MCF 10A (cell line): ENCODE data around the gene CSTPP1. TPM values are rescaled to one million over a fixed set of nuclear protein-coding genes. Genes with fewer than 3 reads are reported as not detected.

ENCODE experiments used
- BruUV-seq: library from RNA; stranded (reverse); fragments of 400-500 nt; replicated peaks from 2 replicates; lab custom pipeline; 2021; lab: Mats Ljungman, UMichigan
- CTCF ChIA-PET: fragments of 300-600 bp; sonication (Branson Sonifier 250); formaldehyde crosslinking; extraction: SDS; loops from one replicate; lab custom pipeline; 2021; ENCODE audit warnings: antibody characterized with exemption, inconsistent platforms; lab: Yijun Ruan, JAX
- POLR2A ChIA-PET: fragments of 300-600, 350-650 bp; sonication (Branson Sonifier 250); formaldehyde crosslinking; extraction: SDS; loops from one replicate; lab custom pipeline; 2020; ENCODE audit warnings: antibody characterized with exemption, inconsistent platforms; lab: Yijun Ruan, JAX
- DNase-seq: peaks from one replicate; pipeline ENCODE4 v3.0.0-alpha.2; 2018; ENCODE audit not compliant: unreplicated experiment
- H3K27ac Mint-ChIP-seq: one replicate; pipeline ENCODE4 v1.8.0; 2022; ENCODE audit warnings: mild to moderate bottlenecking, low read depth, mixed read lengths; ENCODE audit not compliant: unreplicated experiment
- H3K27me3 Mint-ChIP-seq: one replicate; pipeline ENCODE4 v1.8.0; 2022; ENCODE audit warnings: mixed read lengths; ENCODE audit not compliant: insufficient read depth, unreplicated experiment
- H3K36me3 Mint-ChIP-seq: one replicate; pipeline ENCODE4 v1.8.0; 2022; ENCODE audit warnings: mild to moderate bottlenecking, moderate library complexity, mixed read lengths; ENCODE audit not compliant: insufficient read depth, unreplicated experiment
- H3K4me1 Mint-ChIP-seq: one replicate; pipeline ENCODE4 v1.8.0; 2022; ENCODE audit warnings: mixed read lengths; ENCODE audit not compliant: insufficient read depth, unreplicated experiment
- H3K4me3 Mint-ChIP-seq: one replicate; pipeline ENCODE4 v1.8.0; 2022; ENCODE audit warnings: mild to moderate bottlenecking, moderate library complexity, mixed read lengths; ENCODE audit not compliant: unreplicated experiment
- H3K9me3 Mint-ChIP-seq: one replicate; pipeline ENCODE4 v1.8.0; 2022; ENCODE audit warnings: mixed read lengths; ENCODE audit not compliant: unreplicated experiment
- intact Hi-C: fragments of 100-400 bp; cut with micrococcal nuclease; formaldehyde crosslinking; loops from 2 replicates; pipeline ENCODE4 v1.14.1; 2022
- total RNA-seq: library from RNA; stranded (reverse); gene quantifications from 2 replicates; pipeline ENCODE4 v1.2.3, GENCODE V29; 2022
- TF ChIP-seq, protein P1 (sequence below): fragments of 200-600 bp; IDR thresholded peaks from one replicate; pipeline ENCODE4 v1.8.0; 2022; ENCODE audit warnings: antibody characterized with exemption, mild to moderate bottlenecking; ENCODE audit not compliant: unreplicated experiment

Gene CSTPP1
- total RNA-seq, 1 experiment from 2014 or later: 19.2 TPM

DNA sequence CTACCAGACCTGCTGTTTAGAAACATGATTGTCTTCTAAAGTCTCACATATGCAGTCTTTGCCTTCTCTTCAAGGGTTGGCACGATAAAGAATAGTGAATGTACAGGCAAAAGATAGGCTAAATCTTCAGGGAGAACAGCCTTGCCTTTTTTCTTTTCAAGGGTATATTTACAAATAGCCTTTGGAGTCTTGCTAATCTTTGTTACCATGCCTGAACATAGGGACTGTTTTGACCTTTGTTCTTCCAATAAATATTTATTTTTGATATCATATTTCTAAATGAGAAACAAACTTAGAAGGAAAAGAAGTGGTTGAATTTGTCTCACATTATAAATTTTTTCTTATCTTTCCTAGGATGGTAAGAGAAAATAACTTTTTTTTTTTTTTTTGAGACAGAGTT, 12.7 kb downstream of the CSTPP1 start:
- no TSS peak for BruUV-seq
- peaks cover 13% of the 10 kb centered on the region for H3K4me1 Mint-ChIP-seq
- H3K4me3 Mint-ChIP-seq: no peak overlapping the region
- no peaks in the 10 kb centered on the region for H3K9me3 Mint-ChIP-seq
- POLR2A ChIA-PET: interaction anchor here (0.6 to 1.1 kb wide), 2 partner anchors 13 to 17 kb away, joined by 3 to 4 read pairs; partner anchors contain the start of gene CSTPP1
- H3K27ac Mint-ChIP-seq: no peak overlapping the region
- TF ChIP-seq, protein P1, sequence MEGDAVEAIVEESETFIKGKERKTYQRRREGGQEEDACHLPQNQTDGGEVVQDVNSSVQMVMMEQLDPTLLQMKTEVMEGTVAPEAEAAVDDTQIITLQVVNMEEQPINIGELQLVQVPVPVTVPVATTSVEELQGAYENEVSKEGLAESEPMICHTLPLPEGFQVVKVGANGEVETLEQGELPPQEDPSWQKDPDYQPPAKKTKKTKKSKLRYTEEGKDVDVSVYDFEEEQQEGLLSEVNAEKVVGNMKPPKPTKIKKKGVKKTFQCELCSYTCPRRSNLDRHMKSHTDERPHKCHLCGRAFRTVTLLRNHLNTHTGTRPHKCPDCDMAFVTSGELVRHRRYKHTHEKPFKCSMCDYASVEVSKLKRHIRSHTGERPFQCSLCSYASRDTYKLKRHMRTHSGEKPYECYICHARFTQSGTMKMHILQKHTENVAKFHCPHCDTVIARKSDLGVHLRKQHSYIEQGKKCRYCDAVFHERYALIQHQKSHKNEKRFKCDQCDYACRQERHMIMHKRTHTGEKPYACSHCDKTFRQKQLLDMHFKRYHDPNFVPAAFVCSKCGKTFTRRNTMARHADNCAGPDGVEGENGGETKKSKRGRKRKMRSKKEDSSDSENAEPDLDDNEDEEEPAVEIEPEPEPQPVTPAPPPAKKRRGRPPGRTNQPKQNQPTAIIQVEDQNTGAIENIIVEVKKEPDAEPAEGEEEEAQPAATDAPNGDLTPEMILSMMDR: no peak
- CTCF ChIA-PET: no interaction called here
- peaks cover 25% of the 10 kb centered on the region for H3K36me3 Mint-ChIP-seq
- intact Hi-C loops: no loop called here
- H3K27me3 Mint-ChIP-seq: no peaks in the 10 kb centered on the region
- DNase-seq: no peak

DNA sequence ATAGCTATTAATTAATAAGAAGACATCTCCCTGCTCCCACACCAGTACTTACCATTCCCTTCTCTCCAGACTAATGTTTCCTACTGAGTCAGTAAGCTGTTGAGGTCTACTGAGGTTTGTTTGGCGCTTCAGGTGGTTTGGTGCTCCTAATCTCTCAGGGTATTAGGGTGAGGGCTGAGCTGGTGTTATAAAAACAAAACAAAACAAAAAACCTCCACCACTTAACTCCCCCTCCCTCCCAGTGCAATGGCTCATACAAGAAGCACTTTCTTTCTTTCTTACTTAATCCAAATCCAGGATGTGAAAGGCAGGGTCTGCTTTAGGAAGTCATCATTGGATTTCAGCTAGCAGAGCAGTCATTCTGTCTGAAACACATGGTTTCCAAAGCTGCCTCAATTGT, 15.3 kb downstream of the CSTPP1 start:
- no TSS peak for BruUV-seq
- H3K4me3 Mint-ChIP-seq: no peak overlapping the region
- intact Hi-C loops: no loop called here
- DNase-seq: no peak
- ChIA-PET POLR2A (interaction anchor here (1.0 kb wide), 1 partner anchor 16 kb away, joined by 4 read pairs; no protein-coding TSS in a partner anchor), CTCF (interaction anchor here (0.5 to 0.6 kb wide), 2 partner anchors 180 to 438 kb away, joined by 3 to 4 read pairs; no protein-coding TSS in a partner anchor)
- peaks cover 7% of the 10 kb centered on the region for H3K4me1 Mint-ChIP-seq
- H3K9me3 Mint-ChIP-seq: no peaks in the 10 kb centered on the region
- TF ChIP-seq, protein P1: no peak
- H3K27me3 Mint-ChIP-seq: no peaks in the 10 kb centered on the region
- peaks cover 25% of the 10 kb centered on the region for H3K36me3 Mint-ChIP-seq
- H3K27ac Mint-ChIP-seq: no peak overlapping the region

DNA sequence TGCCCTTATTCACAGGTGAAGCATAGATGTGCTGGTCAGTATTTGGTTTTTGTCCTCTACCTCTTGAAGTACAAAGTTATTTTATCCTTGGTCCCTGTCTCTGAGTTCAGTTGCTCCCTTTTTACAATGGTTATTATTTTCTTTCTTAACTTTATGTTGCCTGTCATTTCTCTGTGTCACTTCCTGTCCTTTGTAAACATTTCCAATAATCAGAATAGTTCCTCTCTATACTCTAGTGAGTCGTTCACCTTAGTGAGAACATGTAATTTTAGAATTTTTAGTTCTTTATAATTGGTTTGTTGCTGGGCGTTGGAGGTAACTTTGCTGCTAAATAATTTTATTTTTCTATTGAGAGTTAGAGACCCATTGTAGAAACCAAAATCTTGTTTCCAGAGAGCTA, 16.0 kb downstream of the CSTPP1 start:
- no TSS peak for BruUV-seq
- TF ChIP-seq, protein P1: no peak
- Mint-ChIP-seq H3K27ac (no peak overlapping the region), H3K4me1 (peaks cover 7% of the 10 kb centered on the region), H3K9me3 (no peaks in the 10 kb centered on the region), H3K27me3 (no peaks in the 10 kb centered on the region), H3K36me3 (peaks cover 25% of the 10 kb centered on the region), H3K4me3 (no peak overlapping the region)
- no peak for DNase-seq
- ChIA-PET CTCF (no interaction called here), POLR2A (interaction anchor here (1.0 kb wide), 1 partner anchor 16 kb away, joined by 4 read pairs; no protein-coding TSS in a partner anchor)
- intact Hi-C loops: no loop called here

DNA sequence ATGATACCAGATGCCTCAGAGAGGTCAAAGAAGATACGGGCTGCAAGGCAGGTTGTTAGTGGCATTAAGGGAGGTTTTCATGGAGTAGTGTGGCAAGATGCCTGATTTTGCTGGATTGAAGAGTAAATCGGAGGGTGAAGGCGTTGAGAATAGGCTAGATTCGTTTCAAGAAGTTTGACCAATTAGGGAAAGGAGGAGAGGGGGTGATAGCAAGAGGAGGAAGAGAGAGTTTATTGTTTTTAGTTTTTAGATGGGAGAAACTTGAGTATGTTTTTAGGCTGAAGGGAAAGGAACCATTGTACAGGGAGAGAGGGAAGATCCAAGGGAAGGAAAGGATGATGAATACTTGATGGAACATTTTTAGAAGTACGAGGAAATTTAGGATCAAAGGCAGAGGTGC, 16.5 kb downstream of the CSTPP1 start:
- ChIA-PET CTCF (no interaction called here), POLR2A (no interaction called here)
- no TSS peak for BruUV-seq
- no peak overlapping the region for H3K4me3 Mint-ChIP-seq
- TF ChIP-seq, protein P1: no peak
- intact Hi-C loops: no loop called here
- no peak overlapping the region for H3K27ac Mint-ChIP-seq
- H3K36me3 Mint-ChIP-seq: peaks cover 25% of the 10 kb centered on the region
- H3K27me3 Mint-ChIP-seq: no peaks in the 10 kb centered on the region
- DNase-seq: no peak
- peaks cover 5% of the 10 kb centered on the region for H3K4me1 Mint-ChIP-seq
- H3K9me3 Mint-ChIP-seq: no peaks in the 10 kb centered on the region
